ENCODE data around the gene CHST6.
"Not testable (repeated sequence)": the region's sequence is repeated elsewhere in the genome, so short reads cannot be mapped to it uniquely, and the experiment has no call there.

The CHST6 gene

GRCh38 chr16:75443298-75443697, 51.9 kb downstream of the CHST6 start:
- no peak for DNase-seq (ENCODE audit: low read depth in 2 of 2)

DNA sequence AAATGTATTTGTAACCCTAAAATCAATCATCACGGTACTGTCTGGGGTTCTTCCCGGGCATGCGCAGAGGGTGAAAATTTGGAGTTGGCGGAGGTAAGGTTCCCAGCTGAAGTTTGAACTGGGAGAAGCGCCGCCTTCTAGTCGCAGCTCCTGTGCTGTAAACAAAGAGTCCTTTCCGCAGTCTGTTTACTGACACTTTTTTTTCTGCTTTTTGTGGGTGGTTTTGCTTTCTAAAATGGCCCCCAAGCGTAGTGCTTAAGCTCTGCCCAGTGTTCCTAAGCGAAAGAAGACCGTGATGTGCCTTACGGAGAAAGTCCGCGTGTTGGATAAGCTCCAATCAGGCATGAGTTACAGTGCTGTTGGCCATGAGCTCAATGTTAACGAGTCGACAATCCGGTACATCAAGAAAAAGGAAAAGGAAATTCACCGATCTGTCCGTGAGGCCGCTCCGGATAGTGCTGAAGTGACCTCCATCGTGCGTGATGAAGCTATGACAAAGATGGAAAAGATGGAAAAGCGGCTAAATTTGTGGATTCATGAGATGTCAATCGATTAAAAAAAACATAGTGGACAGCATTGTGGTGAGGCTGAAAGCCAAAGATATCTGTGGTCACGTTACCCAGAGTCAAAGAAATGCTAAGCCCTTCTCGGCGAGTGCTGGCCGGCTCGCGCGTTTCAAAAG, 61.4 kb downstream of the CHST6 start:
- no peak for DNase-seq (ENCODE audit: low read depth in 2 of 2)

GRCh38 chr16:75432828-75433731, 62.2 kb downstream of the CHST6 start, which contains the start of gene CFDP1:
TSS of gene CFDP1 (minus strand) at chr16:75433503. CDS start at chr16:75433352, 151 bp downstream.
- peak; percentile 91 to 92 for DNase-seq (ENCODE audit: low read depth in 2 of 2)

DNA sequence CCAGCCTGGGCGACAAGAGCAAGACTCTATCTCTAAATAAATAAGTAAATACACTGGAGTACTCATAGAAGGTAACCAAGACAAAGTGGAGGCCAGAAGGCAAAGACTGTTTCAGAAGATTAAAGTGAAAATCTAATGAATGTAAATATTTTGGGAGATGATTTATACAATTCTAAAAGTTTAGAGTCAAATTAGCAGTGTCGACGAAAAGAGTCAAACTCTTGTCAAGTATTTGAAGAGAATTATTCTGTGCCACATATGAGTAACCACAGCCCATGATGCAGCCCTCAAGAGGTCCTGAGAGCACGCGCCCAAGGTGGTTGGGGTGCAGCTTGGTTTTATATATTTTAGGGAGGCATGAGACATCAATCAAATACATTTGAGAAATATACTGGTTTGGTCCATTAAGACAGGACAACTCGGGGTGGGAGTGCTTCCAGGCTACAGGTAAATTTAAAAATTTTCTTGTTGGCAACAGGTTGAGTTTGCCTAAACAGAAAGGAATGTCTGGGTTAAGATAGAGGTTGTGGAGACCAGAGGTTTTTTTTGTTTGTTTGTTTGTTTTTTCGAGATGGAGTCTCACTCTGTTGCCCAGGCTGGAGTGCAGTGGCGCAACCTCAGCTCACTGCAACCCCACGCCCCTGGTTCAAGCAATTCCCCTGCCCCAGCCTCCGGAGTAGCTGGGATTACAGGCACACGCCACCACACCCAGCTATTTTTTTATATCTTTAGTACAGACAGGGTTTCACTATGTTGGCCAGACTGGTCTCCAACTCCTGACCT, 65.4 kb downstream of the CHST6 start:
- no peak for DNase-seq (ENCODE audit: low read depth in 2 of 2)

DNA sequence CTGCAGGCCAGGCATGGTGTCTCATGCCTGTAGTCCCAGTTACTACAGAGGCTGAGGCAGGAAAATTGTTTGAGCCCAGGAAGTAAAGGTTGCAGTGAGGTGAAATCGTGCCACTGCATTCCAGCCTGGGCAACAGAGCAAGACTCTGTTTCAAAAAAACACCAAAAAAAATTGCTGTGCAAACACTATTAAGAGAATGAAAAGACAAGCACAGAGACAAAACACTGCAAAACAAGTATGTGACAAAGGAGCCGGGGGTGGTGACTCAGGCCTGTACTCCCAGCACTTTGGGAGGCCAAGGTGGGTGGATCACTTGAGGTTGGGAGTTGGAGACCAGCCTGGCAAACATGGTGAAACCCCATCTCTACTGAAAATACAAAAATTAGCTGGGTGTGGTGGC, 68.7 kb downstream of the CHST6 start:
- DNase-seq (ENCODE audit: low read depth in 2 of 2), result not testable (repeated sequence)

GRCh38 chr16:75424105-75424762, 71.0 kb downstream of the CHST6 start:
- DNase-seq (ENCODE audit: low read depth in 2 of 2), result not testable (repeated sequence)

DNA sequence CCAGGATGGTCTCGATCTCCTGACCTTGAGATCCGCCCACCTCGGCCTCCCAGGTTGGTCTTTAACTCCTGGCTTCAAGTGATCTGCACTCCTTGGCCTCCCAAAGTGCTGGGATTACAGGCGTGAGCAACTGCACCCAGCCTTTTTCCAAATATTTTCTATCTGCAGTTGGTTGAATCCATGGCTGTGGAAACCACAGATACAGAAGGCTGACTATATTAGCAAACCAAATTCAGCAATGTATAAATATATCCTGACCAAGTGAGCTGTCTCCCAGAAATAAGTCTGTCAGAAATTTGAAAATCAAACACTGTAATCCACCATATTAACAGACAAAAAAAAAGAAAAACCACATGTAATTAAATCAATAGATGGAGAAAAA, 71.5 kb downstream of the CHST6 start:
- no peak for DNase-seq (ENCODE audit: low read depth in 2 of 2)

Measured in stimulated activated CD8-positive, alpha-beta memory T cell treated with anti-CD3 and anti-CD28 coated beads, Interleukin-7, amount 100 ng/mL, for 1 hour (primary cell).